NOMO-1 treated with DMSO at 0.1 percent for 48 hours (cell line): ENCODE results near the gene SLC51B.
"Not testable (repeated sequence)": the region's sequence is repeated elsewhere in the genome, so short reads cannot be mapped to it uniquely, and the experiment has no call there.

Experiments used
- DNase-seq: peaks from one replicate; lab custom pipeline; 2025; ENCODE audit not compliant: unreplicated experiment; lab: John Stamatoyannopoulos, UW

Gene SLC51B

GRCh38 chr15:65062726-65063125 lies 17.5 kb downstream of the SLC51B start:
- DNase-seq: no peak

- DNase-seq: no peak
Measured at GRCh38 chr15:65066001-65066634, 20.9 kb downstream of the SLC51B start.

DNA sequence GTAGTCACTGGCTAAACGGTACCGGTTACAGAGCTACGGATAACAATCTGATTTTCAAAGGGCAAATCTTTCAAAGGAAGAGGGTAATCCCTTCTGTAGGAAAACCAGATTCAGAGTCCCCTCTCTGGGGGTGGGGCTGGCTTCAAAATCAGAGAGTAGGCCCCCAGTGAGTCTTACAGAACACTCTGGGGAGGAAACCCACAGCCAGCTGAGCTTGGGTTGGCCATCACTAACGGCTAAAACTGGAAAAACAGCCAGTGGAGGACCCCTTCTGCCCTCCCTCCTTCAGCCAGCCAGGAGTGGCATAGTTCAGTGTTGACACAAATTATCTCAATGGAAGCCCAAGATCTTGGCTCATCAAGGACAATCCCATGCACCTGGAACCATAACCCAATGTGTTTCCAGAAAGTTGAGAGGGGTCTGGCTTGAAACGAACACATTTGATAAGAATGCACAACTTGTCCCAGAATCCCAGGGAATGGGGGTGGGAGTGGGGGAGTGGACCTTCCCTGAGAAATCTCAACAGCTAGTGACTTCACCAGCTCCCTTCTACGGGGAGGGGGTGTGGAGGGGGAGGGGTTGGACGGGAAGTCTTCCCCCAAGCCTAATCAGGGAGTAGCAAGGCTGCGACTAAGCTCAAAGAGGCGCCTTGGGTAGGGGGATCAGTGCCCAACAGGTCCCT lies 21.6 kb downstream of the SLC51B start:
- DNase-seq: no peak

- DNase-seq: no peak
Measured at GRCh38 chr15:65067317-65067644, 22.1 kb downstream of the SLC51B start.

DNA sequence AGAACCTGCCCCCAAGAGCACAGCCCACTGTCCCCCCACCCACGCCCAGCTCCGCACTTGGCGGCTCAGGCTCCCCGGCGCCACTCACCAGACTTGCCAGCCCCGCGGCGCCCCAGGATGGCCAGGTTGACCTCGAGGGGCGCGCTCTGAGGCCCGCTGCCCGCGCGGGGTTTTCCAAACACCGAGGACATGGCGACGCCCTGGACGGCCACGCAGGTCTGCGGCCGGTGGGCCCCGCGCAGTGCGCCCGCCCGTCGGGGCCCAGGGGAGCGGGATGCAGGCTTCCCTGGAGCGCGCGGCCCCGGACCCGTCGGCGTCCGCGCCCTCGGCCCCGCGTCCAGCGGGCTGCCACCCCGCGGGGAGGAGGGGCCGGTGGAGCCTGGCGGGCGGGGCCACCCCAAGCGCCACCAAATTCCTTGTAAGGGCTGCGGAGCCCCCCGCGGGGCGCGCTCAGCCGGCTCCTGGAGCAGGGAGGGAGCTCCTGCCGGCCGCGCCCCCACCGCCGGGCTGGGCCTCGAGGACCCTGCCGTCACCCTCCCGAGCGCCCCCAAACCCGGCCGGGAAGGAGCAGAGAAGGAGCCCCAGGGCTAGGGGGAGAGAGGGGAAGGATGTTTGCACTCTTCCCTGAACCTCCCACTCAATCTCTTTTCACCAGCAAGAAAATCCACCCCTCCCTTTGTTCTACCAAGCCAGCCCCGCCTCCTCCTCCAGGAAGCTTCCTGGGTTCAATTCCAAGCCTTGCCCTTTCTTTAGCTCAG lies 22.6 kb downstream of the SLC51B start, which contains the start of gene RASL12:
TSS of gene RASL12 (minus strand) at position 347 of the 758 bp plus-strand sequence. CDS start at position 191, 156 bp downstream.
- DNase-seq: no peak

GRCh38 chr15:65068403-65068788 lies 23.2 kb downstream of the SLC51B start:
- no peak for DNase-seq

DNA sequence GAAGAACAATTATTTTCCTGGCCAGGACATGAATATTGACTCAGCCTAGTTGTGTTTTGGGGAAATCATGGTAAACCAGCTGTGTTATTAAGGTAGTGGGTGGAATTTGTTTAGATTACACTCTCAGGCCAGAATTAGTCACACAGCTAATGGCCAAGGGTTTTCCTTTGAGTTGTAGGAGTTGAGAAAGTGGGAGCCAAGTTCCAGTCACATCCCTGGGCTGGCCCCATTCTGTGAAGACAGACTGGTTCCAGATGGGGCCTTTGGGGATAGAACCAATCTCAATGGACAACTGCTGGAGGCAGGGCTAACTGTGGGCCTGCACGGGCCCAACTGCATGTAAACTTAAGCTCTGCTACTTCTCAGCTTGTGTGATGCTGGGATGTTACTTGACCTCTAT lies 24.0 kb downstream of the SLC51B start:
- DNase-seq: no peak

GRCh38 chr15:65069779-65070546 lies 24.8 kb downstream of the SLC51B start:
- no peak for DNase-seq

- no peak for DNase-seq
Measured at GRCh38 chr15:65071381-65071811, 26.2 kb downstream of the SLC51B start.

- no peak for DNase-seq
Measured at GRCh38 chr15:65072027-65072426, 26.8 kb downstream of the SLC51B start.

- DNase-seq: no peak
Measured at GRCh38 chr15:65072617-65073016, 27.4 kb downstream of the SLC51B start.

DNA sequence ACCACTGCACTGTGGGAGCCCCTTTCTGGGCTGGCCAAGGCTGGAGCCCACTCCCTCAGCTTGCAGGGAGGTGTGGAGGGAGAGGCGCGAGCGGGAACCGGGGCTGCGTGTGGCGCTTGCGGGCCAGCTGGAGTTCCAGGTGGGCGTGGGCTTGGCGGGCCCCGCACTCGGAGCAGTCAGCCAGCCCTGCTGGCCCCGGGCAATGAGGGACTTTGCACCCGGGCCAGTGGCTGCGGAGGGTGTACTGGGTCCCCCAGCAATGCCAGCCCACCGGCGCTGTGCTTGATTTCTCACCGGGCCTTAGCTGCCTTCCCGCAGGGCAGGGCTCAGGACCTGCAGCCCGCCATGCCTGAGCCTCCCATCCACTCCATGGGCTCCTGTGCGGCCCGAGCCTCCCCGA lies 29.8 kb downstream of the SLC51B start:
- DNase-seq: not testable (repeated sequence)

GRCh38 chr15:65075607-65076395 lies 30.6 kb downstream of the SLC51B start:
- not testable (repeated sequence) for DNase-seq

DNA sequence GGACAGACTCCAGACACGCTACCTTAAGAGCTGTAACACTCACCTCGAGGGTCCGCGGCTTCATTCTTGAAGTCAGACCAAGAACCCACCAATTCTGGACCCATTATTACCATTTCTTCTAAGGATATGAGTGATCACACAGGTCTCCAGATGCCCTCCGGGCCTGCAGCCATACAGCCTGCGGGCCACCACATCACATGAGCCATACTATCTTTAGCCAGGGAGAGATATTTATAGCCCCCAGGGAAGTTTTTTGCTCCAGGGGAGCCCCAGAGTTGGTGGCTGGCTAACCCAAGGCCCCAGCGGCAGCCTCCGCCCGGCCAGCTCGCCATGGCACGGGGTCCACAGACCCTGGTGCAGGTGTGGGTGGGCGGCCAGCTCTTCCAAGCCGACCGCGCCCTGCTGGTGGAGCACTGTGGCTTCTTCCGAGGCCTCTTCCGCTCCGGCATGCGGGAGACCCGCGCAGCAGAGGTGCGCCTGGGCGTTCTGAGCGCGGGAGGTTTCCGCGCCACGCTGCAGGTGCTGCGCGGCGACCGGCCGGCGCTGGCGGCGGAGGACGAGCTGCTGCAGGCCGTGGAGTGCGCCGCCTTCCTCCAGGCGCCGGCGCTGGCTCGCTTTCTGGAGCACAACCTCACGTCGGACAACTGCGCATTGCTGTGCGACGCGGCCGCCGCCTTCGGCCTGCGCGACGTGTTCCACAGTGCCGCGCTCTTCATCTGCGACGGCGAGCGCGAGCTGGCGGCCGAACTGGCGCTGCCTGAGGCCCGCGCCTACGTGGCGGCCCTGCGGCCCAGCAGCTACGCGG lies 31.5 kb downstream of the SLC51B start, which contains the start of gene KBTBD13:
TSS of gene KBTBD13 (plus strand) at position 261 of the 805 bp plus-strand sequence. CDS start at position 331, 70 bp downstream.
- no peak for DNase-seq

DNA sequence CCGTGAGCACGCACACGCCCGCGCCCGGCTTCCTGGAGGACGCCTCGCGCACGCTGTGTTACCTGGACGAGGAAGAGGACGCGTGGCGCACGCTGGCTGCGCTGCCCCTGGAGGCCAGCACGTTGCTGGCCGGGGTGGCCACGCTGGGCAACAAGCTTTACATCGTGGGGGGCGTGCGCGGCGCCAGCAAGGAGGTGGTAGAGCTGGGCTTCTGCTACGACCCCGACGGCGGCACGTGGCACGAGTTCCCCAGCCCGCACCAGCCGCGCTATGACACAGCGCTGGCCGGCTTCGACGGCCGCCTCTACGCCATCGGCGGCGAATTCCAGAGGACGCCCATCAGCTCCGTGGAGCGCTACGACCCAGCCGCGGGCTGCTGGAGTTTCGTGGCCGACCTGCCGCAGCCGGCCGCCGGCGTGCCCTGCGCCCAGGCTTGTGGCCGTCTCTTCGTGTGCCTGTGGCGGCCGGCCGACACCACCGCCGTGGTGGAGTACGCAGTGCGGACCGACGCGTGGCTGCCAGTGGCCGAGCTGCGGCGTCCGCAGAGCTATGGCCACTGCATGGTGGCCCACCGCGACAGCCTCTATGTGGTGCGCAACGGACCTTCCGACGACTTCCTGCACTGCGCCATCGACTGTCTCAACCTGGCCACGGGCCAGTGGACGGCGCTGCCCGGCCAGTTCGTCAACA lies 32.2 kb downstream of the SLC51B start:
- DNase-seq: no peak

DNA sequence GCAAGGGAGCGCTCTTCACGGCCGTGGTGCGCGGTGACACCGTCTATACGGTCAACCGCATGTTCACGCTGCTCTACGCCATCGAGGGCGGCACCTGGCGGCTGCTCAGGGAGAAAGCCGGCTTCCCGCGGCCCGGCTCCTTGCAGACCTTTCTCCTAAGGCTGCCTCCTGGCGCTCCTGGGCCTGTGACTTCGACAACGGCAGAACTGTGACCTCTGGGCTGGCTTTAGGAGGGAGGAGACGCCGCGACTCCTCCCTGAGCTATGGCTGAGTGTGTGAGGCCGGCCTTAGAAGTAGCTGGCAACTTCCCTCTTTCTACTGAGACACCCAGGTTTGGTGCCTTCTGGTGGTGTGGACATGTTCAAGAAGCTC lies 32.8 kb downstream of the SLC51B start:
- peak; percentile 25 for DNase-seq

DNA sequence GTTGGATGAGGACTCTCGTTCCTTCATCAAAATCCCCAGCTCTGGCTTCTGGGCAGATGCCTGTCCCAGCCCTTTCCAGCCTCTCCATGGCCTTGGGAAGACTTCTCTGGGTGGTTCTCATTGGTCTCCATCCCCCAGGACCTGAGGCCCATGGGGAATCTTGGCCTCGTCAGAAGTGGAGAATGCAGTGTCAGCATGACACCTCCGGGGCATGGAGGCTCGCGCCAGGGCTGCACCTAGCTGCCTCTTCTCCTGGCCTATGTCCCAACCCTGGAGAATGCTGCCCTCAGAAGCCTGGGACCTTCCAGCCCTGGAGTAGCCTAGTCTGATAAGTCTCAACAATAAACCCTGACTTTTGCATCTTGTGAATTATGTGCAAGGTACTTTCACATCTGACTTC lies 34.4 kb downstream of the SLC51B start:
- no peak for DNase-seq

- DNase-seq: no peak
Measured at GRCh38 chr15:65081270-65081669, 36.1 kb downstream of the SLC51B start.

GRCh38 chr15:65081758-65082157 lies 36.6 kb downstream of the SLC51B start:
- DNase-seq: no peak
